Measurements from ENCODE around the gene MDFIC.

- TF ChIP-seq EZH2 (IDR thresholded peaks at IDR 0.05; ENCODE audit: borderline replicate concordance, insufficient read depth, low read depth, low read length, poor library complexity, severe bottlenecking) (no peak), CTCF (IDR thresholded peaks at IDR 0.05) (no peak)
Observed at GRCh38 chr7:115009736-115010440, 88.0 kb downstream of the MDFIC start.

Measured in B cell (primary cell).